ENCODE results near the gene FXYD5.

- TF ChIP-seq CTCF (IDR thresholded peaks at IDR 0.05) (no peak), POLR2A (IDR thresholded peaks at IDR 0.05) (no peak), POLR2AphosphoS5 (IDR thresholded peaks at IDR 0.05; ENCODE audit: insufficient read depth in 1 of 2, low read depth in 1 of 2) (no peak)
These were observed 18.3 kb upstream of the FXYD5 start for GRCh38 chr19:35136231-35136630.
